ENCODE measurements around the gene MAP3K8. TPM values are rescaled to one million over a fixed set of nuclear protein-coding genes. Genes with fewer than 3 reads are reported as not detected.
"Not testable (repeated sequence)": the region's sequence is repeated elsewhere in the genome, so short reads cannot be mapped to it uniquely, and the experiment has no call there.

Gene MAP3K8
- polyA plus RNA-seq, 3 donors, result 4.9 to 111 (median 45.0) TPM

- no peak overlapping the region for H3K27ac ChIP-seq (ENCODE audit: low read depth, low read length)
- 95 to 98% (median 96%) methylated on average over 2 of the region's 2 CpGs for WGBS, 3 donors
Observed at GRCh38 chr10:30420266-30420665, 13.7 kb upstream of the MAP3K8 start.

GRCh38 chr10:30420766-30421165, 13.2 kb upstream of the MAP3K8 start:
- WGBS, 3 donors, result 50 to 62% (median 62%) methylated on average over 1 of the region's 1 CpG
- H3K27ac ChIP-seq (ENCODE audit: low read depth, low read length), result no peak overlapping the region

- no peak overlapping the region for H3K27ac ChIP-seq (ENCODE audit: low read depth, low read length)
- WGBS, 3 donors, result 58 to 84% (median 67%) methylated on average over 7 of the region's 7 CpGs
Observed at GRCh38 chr10:30422151-30422695, 11.8 kb upstream of the MAP3K8 start.

- H3K27ac ChIP-seq (ENCODE audit: low read depth, low read length), result no peak overlapping the region
- 26 to 58% (median 30%) methylated on average over 8 of the region's 8 CpGs for WGBS, 3 donors
Observed at GRCh38 chr10:30422981-30423654, 10.9 kb upstream of the MAP3K8 start.

GRCh38 chr10:30423655-30424275, 10.2 kb upstream of the MAP3K8 start:
- 44 to 54% (median 47%) methylated on average over 6 of the region's 6 CpGs for WGBS, 3 donors

GRCh38 chr10:30425336-30426075, 8.5 kb upstream of the MAP3K8 start:
- no peak overlapping the region for H3K27ac ChIP-seq (ENCODE audit: low read depth, low read length)
- WGBS, 3 donors, result 68 to 92% (median 81%) methylated on average over 4 of the region's 4 CpGs

More at GRCh38 chr10:30423655-30424275, 10.2 kb upstream of the MAP3K8 start:
- H3K27ac ChIP-seq (ENCODE audit: low read depth, low read length), result not testable (repeated sequence)

- H3K27ac ChIP-seq (ENCODE audit: low read depth, low read length), result no peak overlapping the region
- 82 to 92% (median 86%) methylated on average over 12 of the region's 12 CpGs for WGBS, 3 donors
Observed at GRCh38 chr10:30430544-30431298, 3.3 kb upstream of the MAP3K8 start.

GRCh38 chr10:30431435-30431911, 2.5 kb upstream of the MAP3K8 start:
- 35 to 43% (median 41%) methylated on average over 17 of the region's 17 CpGs for WGBS, 3 donors
- H3K27ac ChIP-seq (ENCODE audit: low read depth, low read length), result peak overlapping the region; percentile 28

GRCh38 chr10:30432622-30433305, 1.2 kb upstream of the MAP3K8 start:
- WGBS, 3 donors, result 36 to 42% (median 40%) methylated on average over 34 to 35 of the region's 35 CpGs

GRCh38 chr10:30433306-30433729, 666 bp upstream of the MAP3K8 start:
- WGBS, 3 donors, result 0% methylated on average over 29 to 32 of the region's 32 CpGs
- peak overlapping the region; percentile 94 for H3K27ac ChIP-seq (ENCODE audit: low read depth, low read length)

More at GRCh38 chr10:30432622-30433305, 1.2 kb upstream of the MAP3K8 start:
- H3K27ac ChIP-seq (ENCODE audit: low read depth, low read length), result peak overlapping the region; percentile 94

GRCh38 chr10:30434273-30435072, 489 bp downstream of the MAP3K8 start:
- 0% methylated on average over 52 to 56 of the region's 56 CpGs for WGBS, 3 donors
- peak overlapping the region; percentile 92 for H3K27ac ChIP-seq (ENCODE audit: low read depth, low read length)

GRCh38 chr10:30435073-30435422, 1.1 kb downstream of the MAP3K8 start:
- peak overlapping the region; percentile 92 for H3K27ac ChIP-seq (ENCODE audit: low read depth, low read length)
- 1 to 4% (median 1%) methylated on average over 13 of the region's 13 CpGs for WGBS, 3 donors

- WGBS, 3 donors, result 41 to 77% (median 47%) methylated on average over 15 of the region's 15 CpGs
- peak overlapping the region; percentile 92 for H3K27ac ChIP-seq (ENCODE audit: low read depth, low read length)
Observed at GRCh38 chr10:30435499-30436167, 1.6 kb downstream of the MAP3K8 start.

GRCh38 chr10:30436191-30436611, 2.2 kb downstream of the MAP3K8 start:
- no peak overlapping the region for H3K27ac ChIP-seq (ENCODE audit: low read depth, low read length)
- 15 to 51% (median 21%) methylated on average over 7 of the region's 7 CpGs for WGBS, 3 donors

GRCh38 chr10:30436671-30437030, 2.7 kb downstream of the MAP3K8 start:
- no peak overlapping the region for H3K27ac ChIP-seq (ENCODE audit: low read depth, low read length)

GRCh38 chr10:30437031-30437841, 3.3 kb downstream of the MAP3K8 start:
- WGBS, 3 donors, result 19 to 55% (median 21%) methylated on average over 13 of the region's 13 CpGs
- no peak overlapping the region for H3K27ac ChIP-seq (ENCODE audit: low read depth, low read length)

More at GRCh38 chr10:30436671-30437030, 2.7 kb downstream of the MAP3K8 start:
- 8 to 48% (median 27%) methylated on average over 3 of the region's 3 CpGs for WGBS, 3 donors
